MCF 10A (cell line): ENCODE measurements around the gene RRAD. TPM values are rescaled to one million over a fixed set of nuclear protein-coding genes. Genes with fewer than 3 reads are reported as not detected.
"Not testable (repeated sequence)": the region's sequence is repeated elsewhere in the genome, so short reads cannot be mapped to it uniquely, and the experiment has no call there.

ENCODE experiments used
- BruUV-seq: library from RNA; stranded (reverse); fragments of 400-500 nt; replicated peaks from 2 replicates; lab custom pipeline; 2021; lab: Mats Ljungman, UMichigan
- CTCF ChIA-PET: fragments of 300-600 bp; sonication (Branson Sonifier 250); formaldehyde crosslinking; extraction: SDS; loops from one replicate; lab custom pipeline; 2021; ENCODE audit warnings: antibody characterized with exemption, inconsistent platforms; lab: Yijun Ruan, JAX
- POLR2A ChIA-PET: fragments of 300-600, 350-650 bp; sonication (Branson Sonifier 250); formaldehyde crosslinking; extraction: SDS; loops from one replicate; lab custom pipeline; 2020; ENCODE audit warnings: antibody characterized with exemption, inconsistent platforms; lab: Yijun Ruan, JAX
- DNase-seq: peaks from one replicate; pipeline ENCODE4 v3.0.0-alpha.2; 2018; ENCODE audit not compliant: unreplicated experiment
- H3K27ac Mint-ChIP-seq: one replicate; pipeline ENCODE4 v1.8.0; 2022; ENCODE audit warnings: mild to moderate bottlenecking, low read depth, mixed read lengths; ENCODE audit not compliant: unreplicated experiment
- H3K27me3 Mint-ChIP-seq: one replicate; pipeline ENCODE4 v1.8.0; 2022; ENCODE audit warnings: mixed read lengths; ENCODE audit not compliant: insufficient read depth, unreplicated experiment
- H3K36me3 Mint-ChIP-seq: one replicate; pipeline ENCODE4 v1.8.0; 2022; ENCODE audit warnings: mild to moderate bottlenecking, moderate library complexity, mixed read lengths; ENCODE audit not compliant: insufficient read depth, unreplicated experiment
- H3K4me1 Mint-ChIP-seq: one replicate; pipeline ENCODE4 v1.8.0; 2022; ENCODE audit warnings: mixed read lengths; ENCODE audit not compliant: insufficient read depth, unreplicated experiment
- H3K4me3 Mint-ChIP-seq: one replicate; pipeline ENCODE4 v1.8.0; 2022; ENCODE audit warnings: mild to moderate bottlenecking, moderate library complexity, mixed read lengths; ENCODE audit not compliant: unreplicated experiment
- H3K9me3 Mint-ChIP-seq: one replicate; pipeline ENCODE4 v1.8.0; 2022; ENCODE audit warnings: mixed read lengths; ENCODE audit not compliant: unreplicated experiment
- intact Hi-C: fragments of 100-400 bp; cut with micrococcal nuclease; formaldehyde crosslinking; loops from 2 replicates; pipeline ENCODE4 v1.14.1; 2022
- total RNA-seq: library from RNA; stranded (reverse); gene quantifications from 2 replicates; pipeline ENCODE4 v1.2.3, GENCODE V29; 2022
- TF ChIP-seq, protein P1 (sequence below): fragments of 200-600 bp; IDR thresholded peaks from one replicate; pipeline ENCODE4 v1.8.0; 2022; ENCODE audit warnings: antibody characterized with exemption, mild to moderate bottlenecking; ENCODE audit not compliant: unreplicated experiment

Gene RRAD
- total RNA-seq, 1 experiment from 2014 or later, result not detected

DNA sequence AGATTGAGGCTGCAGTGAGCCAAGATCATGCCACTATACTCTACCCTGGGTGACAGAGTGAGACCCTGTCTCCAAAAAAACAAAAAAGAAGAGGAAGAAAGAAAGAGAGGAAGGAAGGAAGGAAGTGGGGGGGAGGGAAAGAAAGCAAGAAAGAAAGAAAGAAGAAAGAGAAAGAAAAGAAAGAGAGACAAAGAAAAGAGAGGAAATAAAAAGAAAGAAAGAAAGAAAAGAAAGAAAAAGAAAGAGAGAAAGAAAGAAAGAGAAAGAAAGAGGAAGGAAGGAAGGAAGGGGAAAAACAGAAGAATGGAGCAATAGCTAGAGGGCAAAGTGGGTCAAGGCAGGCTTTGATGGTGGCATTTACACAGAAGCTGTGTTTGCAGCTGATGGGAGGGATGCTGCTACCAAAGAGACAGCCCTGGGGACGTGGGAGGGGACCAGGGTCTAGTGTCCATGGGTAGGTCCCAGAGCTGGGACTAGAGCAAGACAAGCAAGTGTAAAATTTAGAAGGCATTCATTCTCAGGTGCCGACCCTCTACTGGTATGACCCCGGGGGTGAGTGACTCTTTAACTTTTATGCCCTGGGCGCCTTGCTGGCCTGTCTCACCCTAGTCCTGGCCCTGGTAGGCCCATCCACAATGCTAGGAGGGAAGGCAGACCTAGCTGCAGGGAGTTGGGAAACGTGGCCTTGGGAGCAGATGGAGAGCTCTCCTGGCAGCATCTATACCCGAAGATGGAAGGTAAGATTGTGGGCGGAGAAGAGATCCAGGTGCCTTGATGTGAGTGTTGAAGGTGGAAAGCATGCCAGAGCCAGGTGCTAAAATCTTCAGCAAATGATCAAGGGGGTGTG is 33.7 kb upstream of the RRAD start:
- DNase-seq, result no peak
- no TSS peak for BruUV-seq
- TF ChIP-seq, protein P1, sequence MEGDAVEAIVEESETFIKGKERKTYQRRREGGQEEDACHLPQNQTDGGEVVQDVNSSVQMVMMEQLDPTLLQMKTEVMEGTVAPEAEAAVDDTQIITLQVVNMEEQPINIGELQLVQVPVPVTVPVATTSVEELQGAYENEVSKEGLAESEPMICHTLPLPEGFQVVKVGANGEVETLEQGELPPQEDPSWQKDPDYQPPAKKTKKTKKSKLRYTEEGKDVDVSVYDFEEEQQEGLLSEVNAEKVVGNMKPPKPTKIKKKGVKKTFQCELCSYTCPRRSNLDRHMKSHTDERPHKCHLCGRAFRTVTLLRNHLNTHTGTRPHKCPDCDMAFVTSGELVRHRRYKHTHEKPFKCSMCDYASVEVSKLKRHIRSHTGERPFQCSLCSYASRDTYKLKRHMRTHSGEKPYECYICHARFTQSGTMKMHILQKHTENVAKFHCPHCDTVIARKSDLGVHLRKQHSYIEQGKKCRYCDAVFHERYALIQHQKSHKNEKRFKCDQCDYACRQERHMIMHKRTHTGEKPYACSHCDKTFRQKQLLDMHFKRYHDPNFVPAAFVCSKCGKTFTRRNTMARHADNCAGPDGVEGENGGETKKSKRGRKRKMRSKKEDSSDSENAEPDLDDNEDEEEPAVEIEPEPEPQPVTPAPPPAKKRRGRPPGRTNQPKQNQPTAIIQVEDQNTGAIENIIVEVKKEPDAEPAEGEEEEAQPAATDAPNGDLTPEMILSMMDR, result no peak
- Mint-ChIP-seq H3K4me3 (no peak overlapping the region), H3K9me3 (no peaks in the 10 kb centered on the region), H3K27ac (no peak overlapping the region), H3K27me3 (no peaks in the 10 kb centered on the region), H3K4me1 (peaks cover 6% of the 10 kb centered on the region), H3K36me3 (no peaks in the 10 kb centered on the region)
- intact Hi-C loops, result loop anchor here (10.0 kb wide), 1 partner anchor 56 kb away; no protein-coding TSS in a partner anchor
- ChIA-PET CTCF (interaction anchor here (0.5 to 6.2 kb wide), 15 partner anchors 11 to 614 kb away, joined by 3 to 30 read pairs (median 4); no protein-coding TSS in a partner anchor), POLR2A (interaction anchor here (0.7 kb wide), 1 partner anchor 923 kb away, joined by 3 read pairs; no protein-coding TSS in a partner anchor)

GRCh38 chr16:66956154-66956457 is 30.8 kb upstream of the RRAD start:
- CTCF ChIA-PET, result interaction anchor here (0.7 to 6.2 kb wide), 6 partner anchors 10 to 229 kb away, joined by 3 to 30 read pairs (median 4); no protein-coding TSS in a partner anchor
- peaks cover 17% of the 10 kb centered on the region for H3K4me1 Mint-ChIP-seq
- POLR2A ChIA-PET, H3K27me3 Mint-ChIP-seq, H3K27ac Mint-ChIP-seq, DNase-seq, H3K4me3 Mint-ChIP-seq, H3K36me3 Mint-ChIP-seq, H3K9me3 Mint-ChIP-seq, BruUV-seq: not testable (repeated sequence)
- intact Hi-C loops, result loop anchor here (10.0 kb wide), 1 partner anchor 59 kb away; no protein-coding TSS in a partner anchor

GRCh38 chr16:66955363-66956153 is 30.2 kb upstream of the RRAD start:
- BruUV-seq, H3K27ac Mint-ChIP-seq, H3K4me3 Mint-ChIP-seq, DNase-seq, H3K36me3 Mint-ChIP-seq, H3K9me3 Mint-ChIP-seq, POLR2A ChIA-PET, H3K27me3 Mint-ChIP-seq: not testable (repeated sequence)
- CTCF ChIA-PET, result interaction anchor here (0.7 to 6.2 kb wide), 5 partner anchors 11 to 229 kb away, joined by 3 to 30 read pairs (median 4); no protein-coding TSS in a partner anchor
- intact Hi-C loops, result loop anchor here (2.0 to 10.0 kb wide), 2 partner anchors 59 to 61 kb away; no protein-coding TSS in a partner anchor
- peaks cover 17% of the 10 kb centered on the region for H3K4me1 Mint-ChIP-seq

GRCh38 chr16:66954097-66954659 is 28.8 kb upstream of the RRAD start:
- POLR2A ChIA-PET, result interaction anchor here (0.6 to 3.1 kb wide), 8 partner anchors 42 to 253 kb away, joined by 3 to 10 read pairs (median 4); partner anchors contain the start of genes FBXL8 and TRADD
- intact Hi-C loops, result loop anchor here (1.0 to 10.0 kb wide), 4 partner anchors 23 to 231 kb away; no protein-coding TSS in a partner anchor
- Mint-ChIP-seq H3K36me3 (no peaks in the 10 kb centered on the region), H3K27ac (peak overlapping the region; percentile 70), H3K9me3 (no peaks in the 10 kb centered on the region), H3K4me1 (peaks cover 17% of the 10 kb centered on the region), H3K4me3 (peak overlapping the region; percentile 51), H3K27me3 (no peaks in the 10 kb centered on the region)
- CTCF ChIA-PET, result interaction anchor here (0.5 to 3.5 kb wide), 24 partner anchors 8 to 560 kb away, joined by 3 to 37 read pairs (median 4); no protein-coding TSS in a partner anchor
- DNase-seq, result peak; percentile 88
- BruUV-seq, result no TSS peak
- TF ChIP-seq, protein P1, result peak; percentile 67
